ENCODE results near the gene NSD1.

The NSD1 gene

DNA sequence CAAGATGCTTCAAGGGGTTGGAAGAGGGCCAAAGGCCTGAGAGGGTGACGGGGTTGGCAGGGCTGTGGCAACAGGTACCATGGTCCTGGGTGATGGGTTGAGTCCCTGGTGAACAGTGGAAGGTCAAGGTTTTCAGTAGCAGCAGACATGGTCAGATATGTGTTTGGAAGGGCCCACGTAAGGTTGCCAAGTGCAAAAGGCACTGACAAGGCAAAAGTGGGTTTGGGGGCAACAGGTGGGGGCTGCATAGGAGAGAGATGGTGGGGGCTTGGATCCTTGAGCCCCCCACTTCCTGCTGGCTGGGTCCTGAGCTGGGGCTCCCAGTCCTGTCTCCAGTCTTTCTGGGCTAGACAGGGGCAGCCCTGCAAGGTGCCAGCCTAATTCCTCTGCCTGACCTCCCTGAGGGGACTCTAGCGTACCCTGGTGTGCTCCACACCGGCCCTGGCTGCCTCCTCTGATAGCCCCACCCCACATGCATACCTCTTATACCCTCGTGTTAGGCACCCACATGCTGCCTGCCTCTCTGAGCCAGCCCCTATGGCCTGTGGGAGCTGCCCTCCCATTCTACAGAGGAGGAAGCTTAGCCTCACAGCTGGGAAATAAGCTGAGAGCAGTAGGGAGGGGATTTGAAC, 20.9 kb upstream of the NSD1 start:
- TF ChIP-seq, protein P1, sequence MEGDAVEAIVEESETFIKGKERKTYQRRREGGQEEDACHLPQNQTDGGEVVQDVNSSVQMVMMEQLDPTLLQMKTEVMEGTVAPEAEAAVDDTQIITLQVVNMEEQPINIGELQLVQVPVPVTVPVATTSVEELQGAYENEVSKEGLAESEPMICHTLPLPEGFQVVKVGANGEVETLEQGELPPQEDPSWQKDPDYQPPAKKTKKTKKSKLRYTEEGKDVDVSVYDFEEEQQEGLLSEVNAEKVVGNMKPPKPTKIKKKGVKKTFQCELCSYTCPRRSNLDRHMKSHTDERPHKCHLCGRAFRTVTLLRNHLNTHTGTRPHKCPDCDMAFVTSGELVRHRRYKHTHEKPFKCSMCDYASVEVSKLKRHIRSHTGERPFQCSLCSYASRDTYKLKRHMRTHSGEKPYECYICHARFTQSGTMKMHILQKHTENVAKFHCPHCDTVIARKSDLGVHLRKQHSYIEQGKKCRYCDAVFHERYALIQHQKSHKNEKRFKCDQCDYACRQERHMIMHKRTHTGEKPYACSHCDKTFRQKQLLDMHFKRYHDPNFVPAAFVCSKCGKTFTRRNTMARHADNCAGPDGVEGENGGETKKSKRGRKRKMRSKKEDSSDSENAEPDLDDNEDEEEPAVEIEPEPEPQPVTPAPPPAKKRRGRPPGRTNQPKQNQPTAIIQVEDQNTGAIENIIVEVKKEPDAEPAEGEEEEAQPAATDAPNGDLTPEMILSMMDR (IDR thresholded peaks at IDR 0.05): no peak

DNA sequence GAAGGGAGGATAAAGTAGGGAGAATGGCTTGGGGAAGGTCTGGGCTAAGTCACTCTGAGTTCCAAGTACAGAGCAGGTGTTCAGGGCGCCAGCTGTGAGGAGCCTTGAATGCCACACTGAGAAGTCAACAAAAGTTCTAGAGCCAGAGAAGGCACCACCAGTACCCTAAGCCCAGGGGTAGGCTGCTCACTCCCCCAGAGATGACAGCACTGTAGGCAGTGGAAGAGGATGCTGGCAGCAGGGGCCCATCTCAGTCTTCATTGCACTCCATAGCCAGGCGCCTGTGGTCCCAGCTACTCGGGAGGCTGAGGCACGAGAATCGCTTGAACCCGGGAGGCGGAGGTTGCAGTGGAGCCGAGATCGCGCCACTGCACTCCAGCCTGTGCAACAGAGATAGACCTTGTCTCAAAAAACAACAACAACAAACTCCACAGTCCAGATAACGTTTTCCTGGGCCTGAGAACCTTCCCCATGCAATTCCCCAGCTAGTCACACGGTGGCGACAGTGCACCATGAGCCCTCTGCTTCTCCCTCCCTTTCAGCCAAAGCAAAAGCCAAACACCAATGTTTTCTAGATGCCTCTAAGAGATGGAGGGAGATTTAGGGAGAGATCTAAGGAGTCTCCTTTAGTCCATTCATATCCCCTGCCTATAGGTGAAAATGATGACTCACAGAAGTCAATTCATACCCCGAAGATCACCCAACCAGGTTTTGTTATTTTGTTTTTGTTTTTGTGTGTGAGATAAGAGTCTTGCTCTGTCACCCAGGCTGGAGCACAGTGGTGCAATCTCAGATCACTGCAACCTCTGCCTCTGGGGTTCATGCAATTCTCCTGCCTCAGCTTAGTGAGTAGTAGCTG, 19.8 kb upstream of the NSD1 start:
- TF ChIP-seq, protein P1 (IDR thresholded peaks at IDR 0.05): peak; percentile 99

DNA sequence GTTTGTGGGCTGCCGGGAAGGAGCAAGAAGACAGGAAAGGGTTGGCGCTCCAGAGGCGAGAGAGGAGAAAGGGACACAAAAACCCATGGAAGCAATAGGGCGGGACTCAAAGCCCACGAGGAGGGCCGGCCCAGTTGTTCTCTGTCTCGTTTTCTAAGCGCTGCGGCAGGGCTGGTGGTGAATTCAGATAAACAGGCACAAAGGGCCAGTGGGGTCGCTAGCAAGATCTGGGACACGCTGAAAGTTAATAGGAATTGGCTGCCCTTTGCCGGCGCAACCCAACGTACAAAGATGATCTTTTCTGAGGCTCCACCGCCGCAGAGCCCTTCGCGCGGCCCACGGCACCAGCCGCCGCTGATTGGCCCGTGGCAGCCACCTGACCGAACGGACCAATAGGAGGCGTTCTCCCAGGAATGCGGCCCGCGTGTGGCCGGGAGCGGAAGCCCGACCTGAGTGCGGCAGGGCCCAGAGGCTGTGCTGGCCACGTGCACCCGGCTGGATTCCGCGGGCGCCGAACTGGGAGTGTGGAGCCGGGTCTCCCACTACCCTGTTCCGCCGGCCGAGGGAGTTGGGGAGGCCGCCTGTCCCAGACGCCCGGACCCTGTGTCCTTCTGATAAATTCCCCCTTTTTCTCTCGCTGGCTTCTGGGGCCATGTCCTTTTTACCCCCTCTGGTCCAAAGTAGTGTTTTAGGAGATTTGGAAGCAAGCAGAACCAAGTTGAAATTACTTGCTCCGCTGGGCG, 16.8 kb upstream of the NSD1 start:
- TF ChIP-seq, protein P1 (IDR thresholded peaks at IDR 0.05): no peak

DNA sequence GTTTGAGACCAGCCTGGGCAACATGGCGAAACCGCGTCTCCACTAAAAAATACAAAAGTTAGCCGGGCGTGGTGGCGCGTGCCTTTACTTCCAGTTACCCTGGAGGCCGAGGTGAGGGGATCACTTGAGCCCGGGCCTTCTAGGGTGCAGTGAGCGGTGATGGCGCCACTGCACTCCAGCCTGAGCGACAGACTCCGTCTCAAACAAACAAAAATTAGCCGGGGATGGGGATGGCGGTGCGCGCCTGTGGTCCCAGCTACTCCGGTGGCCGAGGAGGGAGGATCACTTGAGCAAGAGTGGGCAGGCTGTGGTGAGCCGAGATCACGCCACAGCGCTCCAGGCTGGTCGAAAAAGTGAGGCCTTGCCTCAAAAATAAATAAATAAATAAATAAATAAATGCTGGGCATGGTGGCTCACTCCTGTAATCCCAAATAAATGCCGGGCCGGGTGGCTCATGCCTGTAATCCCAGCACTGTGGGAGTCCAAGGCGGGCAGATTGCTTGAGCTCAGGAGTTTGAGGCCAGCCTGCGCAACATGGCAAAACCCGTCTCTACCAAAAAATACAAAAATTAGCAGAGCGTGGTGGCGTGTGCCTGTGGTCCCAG, 16.0 kb upstream of the NSD1 start:
- TF ChIP-seq, protein P1 (IDR thresholded peaks at IDR 0.05): no peak

DNA sequence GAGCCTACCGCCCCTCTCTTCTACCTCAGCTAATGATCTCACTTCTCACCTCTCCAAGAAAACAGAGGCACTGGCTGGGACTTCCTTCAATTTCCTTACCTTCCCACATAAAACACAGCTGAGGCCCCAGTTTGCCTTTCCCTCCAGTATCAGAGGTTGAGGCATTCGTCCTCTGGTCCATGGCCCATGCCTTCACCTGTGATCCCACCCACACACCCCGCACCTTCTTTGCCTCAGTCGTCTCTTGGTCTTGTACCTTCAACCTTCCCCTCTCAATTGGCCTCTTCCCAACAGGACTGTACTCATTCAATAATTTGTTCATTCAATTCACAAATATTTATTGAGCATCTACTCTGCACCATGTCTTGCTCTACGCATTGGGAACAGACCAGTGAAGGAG, 11.0 kb upstream of the NSD1 start:
- TF ChIP-seq, protein P1 (IDR thresholded peaks at IDR 0.05): no peak

DNA sequence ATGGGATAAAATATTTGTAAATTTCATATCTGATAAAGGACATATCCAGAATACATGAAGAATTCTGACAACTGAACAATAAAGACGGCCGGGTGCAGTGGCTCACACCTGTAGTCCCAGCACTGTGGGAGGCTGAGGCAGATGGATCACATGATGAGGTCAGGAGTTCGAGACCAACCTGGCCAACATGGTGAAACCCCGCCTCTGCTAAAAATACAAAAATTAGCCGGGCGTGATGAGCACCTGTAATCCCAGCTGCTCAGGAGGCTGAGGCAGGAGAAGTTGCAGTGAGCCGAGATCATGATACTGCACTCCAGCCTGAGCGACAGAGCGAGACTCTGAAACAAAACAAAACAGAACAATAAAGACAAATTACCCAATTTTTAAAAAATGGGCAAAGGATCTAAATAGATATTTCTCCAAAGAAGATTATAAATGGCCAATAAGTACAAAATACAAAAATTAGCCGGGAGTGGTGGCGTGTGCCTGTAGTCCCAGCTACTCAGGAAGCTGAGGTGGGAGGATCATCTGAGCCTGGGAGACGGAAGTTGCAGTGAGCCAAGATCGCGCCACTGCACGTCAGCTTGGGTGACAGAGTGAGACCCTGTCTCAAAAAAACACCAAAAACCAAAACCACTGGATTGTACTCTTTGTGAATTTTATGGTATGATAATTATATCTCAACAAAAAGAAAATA, 9.6 kb upstream of the NSD1 start:
- TF ChIP-seq, protein P1 (IDR thresholded peaks at IDR 0.05): no peak
